PC-3 (cell line): ENCODE data around the gene AGRN. TPM values are rescaled to one million over a fixed set of nuclear protein-coding genes. Genes with fewer than 3 reads are reported as not detected.
A peak's percentile ranks its signal among the peaks of the same experiment; 100 is the strongest.

Experiments used
- ATAC-seq: fragments of 200-7000 bp; cut with Tn5 transposase; 2 replicates; pipeline ENCODE4 v1.9.1; 2020; ENCODE audit warnings: mild to moderate bottlenecking, moderate library complexity
- Bru-seq: library from RNA; stranded (reverse); fragments of 400-500 nt; gene quantifications from one replicate; lab custom pipeline; 2021; lab: Mats Ljungman, UMichigan
- BruChase-seq, 2 experiments: library from RNA; stranded (reverse); fragments of 400-500 nt; gene quantifications; one replicate each; lab custom pipeline; 2021; lab: Mats Ljungman, UMichigan
- BruUV-seq: library from RNA; stranded (reverse); fragments of 400-500 nt; replicated peaks from 2 replicates; lab custom pipeline; 2021; lab: Mats Ljungman, UMichigan
- CTCF ChIA-PET: fragments of 300-600 bp; sonication (Branson Sonifier 250); formaldehyde crosslinking; loops from one replicate; lab custom pipeline; 2022; ENCODE audit warnings: antibody characterized with exemption; lab: Charles Lee
- POLR2A ChIA-PET: fragments of 300-600 bp; sonication (Branson Sonifier 250); formaldehyde crosslinking; loops from one replicate; lab custom pipeline; 2022; ENCODE audit warnings: antibody characterized with exemption; ENCODE audit not compliant: unreplicated experiment; lab: Charles Lee
- DNase-seq: peaks from one replicate; pipeline ENCODE4 v3.0.0-alpha.2; 2015
- H2AFZ ChIP-seq: fragments of 300-600 bp; sonication (generic); 2 replicates; pipeline ENCODE4 v1.6.0; 2016; ENCODE audit warnings: antibody characterized with exemption, low read length
- H3F3A ChIP-seq: fragments of 300-600 bp; sonication (generic); one replicate; pipeline ENCODE4 v1.6.0; 2017; ENCODE audit warnings: antibody characterized with exemption, low read length, control low read depth, mild to moderate bottlenecking; ENCODE audit not compliant: unreplicated experiment
- H3K27ac ChIP-seq: fragments of 300-600 bp; sonication (generic); 2 replicates; pipeline ENCODE4 v1.5.1; 2016; ENCODE audit warnings: mild to moderate bottlenecking, low read length
- H3K27me3 ChIP-seq: fragments of 300-600 bp; sonication (generic); 2 replicates; pipeline ENCODE4 v1.6.1; 2016; ENCODE audit warnings: low read length, mixed read lengths
- H3K36me3 ChIP-seq: fragments of 300-600 bp; sonication (generic); 2 replicates; pipeline ENCODE4 v1.6.1; 2016; ENCODE audit warnings: low read depth, mixed run types, low read length, mixed read lengths
- H3K4me1 ChIP-seq: fragments of 300-600 bp; sonication (generic); 2 replicates; pipeline ENCODE4 v1.5.1; 2016; ENCODE audit warnings: low read length; ENCODE audit not compliant: insufficient read depth
- H3K4me2 ChIP-seq: fragments of 300-600 bp; sonication (generic); 2 replicates; pipeline ENCODE4 v1.6.0; 2016; ENCODE audit warnings: low read length
- H3K4me3 ChIP-seq: fragments of 300-600 bp; sonication (generic); 2 replicates; pipeline ENCODE4 v1.5.1; 2016; ENCODE audit warnings: mild to moderate bottlenecking, low read length, mixed read lengths
- H3K79me2 ChIP-seq: fragments of 300-600 bp; sonication (generic); 2 replicates; pipeline ENCODE4 v1.6.1; 2017; ENCODE audit warnings: low read length, mixed read lengths
- H3K9ac ChIP-seq: fragments of 300-600 bp; sonication (generic); 2 replicates; pipeline ENCODE4 v1.6.0; 2016; ENCODE audit warnings: mild to moderate bottlenecking, low read length
- H3K9me2 ChIP-seq: fragments of 300-600 bp; sonication (generic); replicated peaks from 2 replicates; pipeline ENCODE4 v1.6.1; 2016; ENCODE audit warnings: mixed run types, low read length, mixed read lengths
- H3K9me3 ChIP-seq: fragments of 300-600 bp; sonication (generic); 2 replicates; pipeline ENCODE4 v1.6.1; 2016; ENCODE audit warnings: low read length, mixed read lengths
- H4K20me1 ChIP-seq: fragments of 300-600 bp; sonication (generic); 2 replicates; pipeline ENCODE4 v1.6.1; 2016; ENCODE audit warnings: low read length, mixed read lengths
- EZH2 ChIP-seq: fragments of 300-600 bp; sonication (generic); IDR thresholded peaks from one replicate; pipeline ENCODE4 v1.6.1; 2017; ENCODE audit warnings: antibody characterized with exemption, mild to moderate bottlenecking, low read length; ENCODE audit not compliant: unreplicated experiment
- EZH2phosphoT487 ChIP-seq: fragments of 300-600 bp; sonication (generic); IDR thresholded peaks from 2 replicates; pipeline ENCODE4 v1.6.1; 2018; ENCODE audit warnings: mild to moderate bottlenecking, antibody characterized with exemption, low read length, borderline replicate concordance
- intact Hi-C: fragments of 100-400 bp; cut with micrococcal nuclease; formaldehyde crosslinking; loops from 2 replicates; pipeline ENCODE4 v1.9.0; 2023
- long read RNA-seq: library from polyadenylated mRNA; unstranded; transcript quantifications from one replicate; pipeline ENCODE4 v2.0.0, GENCODE V29; 2021; ENCODE audit not compliant: unreplicated experiment
- total RNA-seq: library from RNA; depleted of rRNA; stranded (reverse); fragments of >200 nt; gene quantifications from 2 replicates; pipeline ENCODE4 v1.2.3, GENCODE V29; 2014; rRNA removed
- TF ChIP-seq, protein P1 (sequence below): fragments of 300-600 bp; sonication (generic); conservative IDR thresholded peaks from 2 replicates; pipeline ENCODE4 v1.5.1; 2017; ENCODE audit warnings: antibody characterized with exemption, low read depth, mild to moderate bottlenecking, low read length

Gene AGRN
- total RNA-seq (273 and 377 TPM in 2 replicates), Bru-seq, nascent RNA (percentile 82 among the genes with signal in this experiment), BruChase-seq, experiment 1, labeled RNA remaining after a 6-hour chase (percentile 90 among the genes with signal in this experiment), BruChase-seq, experiment 2, labeled RNA remaining after a 2-hour chase (percentile 95 among the genes with signal in this experiment)
- long read RNA-seq, full-length matches to known transcripts: 25 of 1,025 reads
- long read RNA-seq, partial matches to known transcripts: 857 of 1,025 reads
- long read RNA-seq, other reads (novel, unspliced or antisense): 143 of 1,025 reads

DNA sequence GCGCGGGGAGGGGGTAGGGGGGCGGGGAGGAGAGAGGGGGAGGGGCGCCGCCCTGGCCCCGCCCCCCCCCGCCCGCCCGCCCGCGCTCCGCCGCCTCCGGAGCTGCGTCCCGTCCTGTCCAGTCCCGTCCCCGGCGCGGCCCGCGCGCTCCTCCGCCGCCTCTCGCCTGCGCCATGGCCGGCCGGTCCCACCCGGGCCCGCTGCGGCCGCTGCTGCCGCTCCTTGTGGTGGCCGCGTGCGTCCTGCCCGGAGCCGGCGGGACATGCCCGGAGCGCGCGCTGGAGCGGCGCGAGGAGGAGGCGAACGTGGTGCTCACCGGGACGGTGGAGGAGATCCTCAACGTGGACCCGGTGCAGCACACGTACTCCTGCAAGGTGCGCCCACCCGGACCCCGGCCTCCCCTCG is at the start of gene AGRN:
AGRN (plus strand) TSS at position 121 of the 405 bp plus-strand sequence; CDS start at position 174, 53 bp downstream.
- Histone ChIP-seq H3K36me3 (peaks cover 20% of the 10 kb centered on the region; the same call in 1 of the 2 replicates), H3K9me2 (no peaks in the 10 kb centered on the region), H3K4me2 (peak within 1 kb of the TSS; percentile 99), H3K79me2 (peaks cover 55% of the 10 kb centered on the region), H3K27ac (peak within 1 kb of the TSS; percentile 96), H4K20me1 (peaks cover 20% of the 10 kb centered on the region), H3K9ac (peak within 1 kb of the TSS; percentile 93), H2AFZ (no peak within 1 kb of the TSS), H3K9me3 (no peaks in the 10 kb centered on the region), H3F3A (no peaks in the 10 kb centered on the region), H3K27me3 (no peaks in the 10 kb centered on the region), H3K4me1 (peaks cover 44% of the 10 kb centered on the region), H3K4me3 (peak within 1 kb of the TSS; percentile 84)
- POLR2A ChIA-PET: interaction anchor here (0.6 to 0.9 kb wide), 2 partner anchors 20 to 381 kb away, joined by 5 to 10 read pairs; partner anchors contain the start of gene HES4
- ATAC-seq (peak; percentile 32), DNase-seq (no peak)
- CTCF ChIA-PET: interaction anchor here (0.6 to 1.5 kb wide), 4 partner anchors 19 to 44 kb away, joined by 3 to 10 read pairs (median 4); no protein-coding TSS in a partner anchor
- intact Hi-C loops: no loop called here
- TF ChIP-seq EZH2 (no peak), EZH2phosphoT487 (no peak)
- no TSS peak for BruUV-seq

DNA sequence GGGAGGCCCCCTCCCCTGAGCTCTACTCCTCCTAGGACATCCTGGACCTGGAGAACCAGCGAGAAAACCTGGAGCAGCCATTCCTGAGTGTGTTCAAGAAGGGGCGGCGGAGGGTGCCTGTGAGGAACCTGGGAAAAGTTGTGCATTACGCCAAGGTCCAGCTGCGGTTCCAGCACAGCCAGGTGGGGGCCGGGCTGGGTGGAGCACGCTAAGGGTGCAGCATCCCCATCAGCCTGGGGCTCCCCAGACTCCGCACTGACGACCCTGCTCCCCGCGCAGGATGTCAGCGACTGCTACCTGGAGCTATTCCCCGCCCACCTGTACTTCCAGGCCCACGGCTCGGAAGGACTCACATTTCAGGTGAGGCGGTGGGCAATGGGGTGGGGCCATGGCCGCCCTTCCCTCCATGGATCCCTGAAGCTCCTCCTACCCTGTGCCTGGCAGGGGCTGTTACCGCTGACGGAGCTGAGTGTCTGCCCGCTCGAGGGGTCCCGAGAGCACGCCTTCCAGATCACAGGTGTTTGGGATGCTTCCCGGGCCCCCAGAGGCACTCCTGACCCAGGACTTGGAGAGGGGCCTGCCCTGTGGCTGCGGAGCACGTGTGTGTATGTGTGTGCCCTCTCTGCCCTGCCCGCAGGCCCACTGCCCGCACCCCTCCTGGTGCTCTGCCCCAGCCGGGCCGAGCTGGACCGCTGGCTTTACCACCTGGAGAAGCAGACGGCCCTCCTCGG is 49.5 kb upstream of the AGRN start:
- no peaks in the 10 kb centered on the region for H3K27me3 ChIP-seq
- no peak overlapping the region for H3K27ac ChIP-seq
- no TSS peak for BruUV-seq
- no peak for DNase-seq
- H4K20me1 ChIP-seq: no peaks in the 10 kb centered on the region
- no peak for TF ChIP-seq EZH2phosphoT487
- TF ChIP-seq, protein P1, sequence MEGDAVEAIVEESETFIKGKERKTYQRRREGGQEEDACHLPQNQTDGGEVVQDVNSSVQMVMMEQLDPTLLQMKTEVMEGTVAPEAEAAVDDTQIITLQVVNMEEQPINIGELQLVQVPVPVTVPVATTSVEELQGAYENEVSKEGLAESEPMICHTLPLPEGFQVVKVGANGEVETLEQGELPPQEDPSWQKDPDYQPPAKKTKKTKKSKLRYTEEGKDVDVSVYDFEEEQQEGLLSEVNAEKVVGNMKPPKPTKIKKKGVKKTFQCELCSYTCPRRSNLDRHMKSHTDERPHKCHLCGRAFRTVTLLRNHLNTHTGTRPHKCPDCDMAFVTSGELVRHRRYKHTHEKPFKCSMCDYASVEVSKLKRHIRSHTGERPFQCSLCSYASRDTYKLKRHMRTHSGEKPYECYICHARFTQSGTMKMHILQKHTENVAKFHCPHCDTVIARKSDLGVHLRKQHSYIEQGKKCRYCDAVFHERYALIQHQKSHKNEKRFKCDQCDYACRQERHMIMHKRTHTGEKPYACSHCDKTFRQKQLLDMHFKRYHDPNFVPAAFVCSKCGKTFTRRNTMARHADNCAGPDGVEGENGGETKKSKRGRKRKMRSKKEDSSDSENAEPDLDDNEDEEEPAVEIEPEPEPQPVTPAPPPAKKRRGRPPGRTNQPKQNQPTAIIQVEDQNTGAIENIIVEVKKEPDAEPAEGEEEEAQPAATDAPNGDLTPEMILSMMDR: no peak
- TF ChIP-seq EZH2: no peak
- H3K4me3 ChIP-seq: no peak overlapping the region
- no peak overlapping the region for H3K4me2 ChIP-seq
- CTCF ChIA-PET: no interaction called here
- no peaks in the 10 kb centered on the region for H3K36me3 ChIP-seq
- H2AFZ ChIP-seq: no peak overlapping the region
- H3K4me1 ChIP-seq: peaks cover 26% of the 10 kb centered on the region
- no peaks in the 10 kb centered on the region for H3F3A ChIP-seq
- ATAC-seq: no peak
- H3K9me3 ChIP-seq: no peaks in the 10 kb centered on the region
- H3K9me2 ChIP-seq: no peaks in the 10 kb centered on the region
- H3K79me2 ChIP-seq: peaks cover 15% of the 10 kb centered on the region
- intact Hi-C loops: no loop called here
- no peak overlapping the region for H3K9ac ChIP-seq
- POLR2A ChIA-PET: no interaction called here

DNA sequence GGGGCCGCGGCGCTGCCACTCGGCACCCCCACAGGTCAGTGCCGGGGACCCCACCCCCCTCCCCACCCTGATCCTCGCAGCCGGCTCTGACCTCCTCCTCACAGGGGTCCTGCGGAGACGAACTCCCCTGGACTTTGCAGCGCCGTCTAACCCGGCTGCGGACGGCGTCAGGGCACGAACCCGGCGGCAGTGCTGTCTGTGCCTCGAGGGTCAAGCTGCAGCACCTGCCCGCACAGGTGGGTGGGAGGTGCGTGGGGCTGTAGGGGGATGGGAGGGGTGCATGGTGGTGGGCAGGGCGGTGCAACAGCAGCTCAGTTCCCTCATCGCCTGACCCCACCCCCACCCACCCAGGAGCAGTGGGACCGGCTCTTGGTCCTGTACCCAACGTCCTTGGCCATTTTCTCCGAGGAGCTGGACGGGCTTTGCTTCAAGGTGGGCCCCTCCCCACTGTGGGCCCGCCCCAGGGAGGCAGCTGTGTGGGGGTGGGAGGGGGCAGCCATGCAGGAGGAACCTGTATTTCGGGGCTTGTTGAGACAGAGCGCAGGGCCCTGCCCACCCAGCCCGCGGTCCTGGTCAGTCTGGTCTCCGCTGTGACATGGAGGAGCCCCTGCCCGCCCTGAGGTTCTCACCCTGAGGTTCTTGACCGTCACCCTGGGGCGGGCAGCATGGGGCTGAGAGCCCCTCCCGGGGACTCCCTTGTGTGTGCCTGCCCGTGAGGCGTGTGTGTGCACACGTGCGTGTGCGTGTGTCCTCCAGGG is 48.8 kb upstream of the AGRN start:
- H3K79me2 ChIP-seq: peaks cover 15% of the 10 kb centered on the region
- H3F3A ChIP-seq: no peaks in the 10 kb centered on the region
- ATAC-seq (no peak), DNase-seq (no peak)
- H2AFZ ChIP-seq: no peak overlapping the region
- TF ChIP-seq EZH2phosphoT487 (no peak), EZH2 (no peak)
- TF ChIP-seq, protein P1: no peak
- intact Hi-C loops: no loop called here
- POLR2A ChIA-PET: no interaction called here
- H3K27me3 ChIP-seq: no peaks in the 10 kb centered on the region
- H3K9me2 ChIP-seq: no peaks in the 10 kb centered on the region
- H3K4me1 ChIP-seq: peaks cover 26% of the 10 kb centered on the region
- H3K9ac ChIP-seq: no peak overlapping the region
- H3K4me3 ChIP-seq: no peak overlapping the region
- H3K4me2 ChIP-seq: no peak overlapping the region
- no TSS peak for BruUV-seq
- H3K9me3 ChIP-seq: no peaks in the 10 kb centered on the region
- H4K20me1 ChIP-seq: no peaks in the 10 kb centered on the region
- CTCF ChIA-PET: no interaction called here
- H3K27ac ChIP-seq: no peak overlapping the region
- H3K36me3 ChIP-seq: no peaks in the 10 kb centered on the region
